ENCODE measurements around the gene HMGB1.

The HMGB1 gene

GRCh38 chr13:30486230-30487074 is 20.7 kb upstream of the HMGB1 start:
- TF ChIP-seq, protein P1, sequence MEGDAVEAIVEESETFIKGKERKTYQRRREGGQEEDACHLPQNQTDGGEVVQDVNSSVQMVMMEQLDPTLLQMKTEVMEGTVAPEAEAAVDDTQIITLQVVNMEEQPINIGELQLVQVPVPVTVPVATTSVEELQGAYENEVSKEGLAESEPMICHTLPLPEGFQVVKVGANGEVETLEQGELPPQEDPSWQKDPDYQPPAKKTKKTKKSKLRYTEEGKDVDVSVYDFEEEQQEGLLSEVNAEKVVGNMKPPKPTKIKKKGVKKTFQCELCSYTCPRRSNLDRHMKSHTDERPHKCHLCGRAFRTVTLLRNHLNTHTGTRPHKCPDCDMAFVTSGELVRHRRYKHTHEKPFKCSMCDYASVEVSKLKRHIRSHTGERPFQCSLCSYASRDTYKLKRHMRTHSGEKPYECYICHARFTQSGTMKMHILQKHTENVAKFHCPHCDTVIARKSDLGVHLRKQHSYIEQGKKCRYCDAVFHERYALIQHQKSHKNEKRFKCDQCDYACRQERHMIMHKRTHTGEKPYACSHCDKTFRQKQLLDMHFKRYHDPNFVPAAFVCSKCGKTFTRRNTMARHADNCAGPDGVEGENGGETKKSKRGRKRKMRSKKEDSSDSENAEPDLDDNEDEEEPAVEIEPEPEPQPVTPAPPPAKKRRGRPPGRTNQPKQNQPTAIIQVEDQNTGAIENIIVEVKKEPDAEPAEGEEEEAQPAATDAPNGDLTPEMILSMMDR (IDR thresholded peaks at IDR 0.05; ENCODE audit: low read depth, low read length) = no peak
- DNase-seq = no peak
- Histone ChIP-seq H3K27me3 (no peaks in the 10 kb centered on the region), H3K4me1 (no peaks in the 10 kb centered on the region), H3K9me3 (no peaks in the 10 kb centered on the region), H3K4me3 (ENCODE audit: low read depth, low read length) (no peak overlapping the region), H3K36me3 (no peaks in the 10 kb centered on the region)

DNA sequence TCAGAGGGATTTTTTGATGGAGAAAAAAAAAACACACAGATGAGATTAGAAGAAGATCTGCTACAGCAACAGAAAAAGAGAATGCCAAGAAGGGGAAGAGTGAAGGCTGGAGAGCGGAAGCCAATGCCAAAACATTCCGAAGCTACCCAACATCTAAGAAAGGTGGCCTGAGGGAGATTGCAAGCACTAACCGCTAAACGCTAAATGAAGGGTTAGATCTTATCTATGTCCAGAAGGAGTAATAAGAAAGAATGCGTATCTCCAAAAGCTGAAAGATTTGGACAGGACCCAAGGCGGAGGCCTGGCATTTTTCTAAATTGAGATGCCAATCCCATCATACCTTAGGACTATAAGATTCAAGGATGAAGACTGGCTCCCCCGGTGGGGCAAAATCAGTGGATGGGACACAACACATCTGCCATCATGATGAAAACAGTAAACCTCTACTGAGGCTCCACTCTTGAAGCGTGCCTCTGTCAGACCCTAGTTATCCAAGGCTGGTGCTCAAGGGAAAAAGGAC is 15.6 kb upstream of the HMGB1 start:
- TF ChIP-seq, protein P1 (IDR thresholded peaks at IDR 0.05; ENCODE audit: low read depth, low read length) = no peak
- no peaks in the 10 kb centered on the region for H3K27me3 ChIP-seq
- no peak for DNase-seq
- no peaks in the 10 kb centered on the region for H3K4me1 ChIP-seq
- no peaks in the 10 kb centered on the region for H3K36me3 ChIP-seq
- H3K4me3 ChIP-seq (ENCODE audit: low read depth, low read length) = no peak overlapping the region
- no peaks in the 10 kb centered on the region for H3K9me3 ChIP-seq

DNA sequence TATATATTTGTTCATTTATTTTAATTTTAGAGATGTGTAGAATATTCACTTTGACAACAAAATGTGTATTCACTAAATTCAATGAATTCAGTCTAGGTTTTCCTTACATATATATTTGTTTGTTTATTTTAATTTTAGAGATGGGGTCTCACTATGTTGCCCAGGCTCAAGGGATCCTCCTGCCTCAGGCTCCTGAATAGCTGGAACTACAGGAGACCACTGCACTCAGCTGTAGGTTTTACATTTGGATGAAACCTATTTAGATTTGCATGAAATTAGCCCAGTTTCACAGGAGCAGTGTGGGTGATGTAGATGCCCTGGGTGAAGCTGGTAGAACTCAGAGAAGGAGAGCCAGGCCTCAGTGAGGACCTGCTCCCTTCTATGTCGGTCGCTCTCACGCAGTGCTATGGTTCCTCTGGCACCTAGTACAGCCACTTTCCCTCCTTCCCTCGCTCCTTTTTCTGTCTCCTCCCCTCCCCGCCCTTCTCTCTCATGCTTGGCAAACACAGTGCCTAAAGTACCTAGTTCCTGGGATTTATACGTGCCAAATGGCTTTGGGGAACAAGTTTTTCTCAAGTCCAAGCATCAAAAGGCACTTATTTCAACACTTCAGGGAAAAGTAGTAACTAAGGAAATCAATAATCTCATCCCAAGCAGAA is 14.7 kb upstream of the HMGB1 start:
- TF ChIP-seq, protein P1 (IDR thresholded peaks at IDR 0.05; ENCODE audit: low read depth, low read length) = no peak
- Histone ChIP-seq H3K9me3 (no peaks in the 10 kb centered on the region), H3K27me3 (no peaks in the 10 kb centered on the region), H3K36me3 (no peaks in the 10 kb centered on the region), H3K4me3 (ENCODE audit: low read depth, low read length) (no peak overlapping the region), H3K4me1 (no peaks in the 10 kb centered on the region)
- no peak for DNase-seq

- no peaks in the 10 kb centered on the region for H3K4me1 ChIP-seq
- H3K36me3 ChIP-seq = no peaks in the 10 kb centered on the region
- DNase-seq = no peak
- no peak overlapping the region for H3K4me3 ChIP-seq (ENCODE audit: low read depth, low read length)
- no peaks in the 10 kb centered on the region for H3K9me3 ChIP-seq
- TF ChIP-seq, protein P1 (IDR thresholded peaks at IDR 0.05; ENCODE audit: low read depth, low read length) = no peak
- no peaks in the 10 kb centered on the region for H3K27me3 ChIP-seq
Observed at GRCh38 chr13:30479883-30480219, 14.1 kb upstream of the HMGB1 start.

DNA sequence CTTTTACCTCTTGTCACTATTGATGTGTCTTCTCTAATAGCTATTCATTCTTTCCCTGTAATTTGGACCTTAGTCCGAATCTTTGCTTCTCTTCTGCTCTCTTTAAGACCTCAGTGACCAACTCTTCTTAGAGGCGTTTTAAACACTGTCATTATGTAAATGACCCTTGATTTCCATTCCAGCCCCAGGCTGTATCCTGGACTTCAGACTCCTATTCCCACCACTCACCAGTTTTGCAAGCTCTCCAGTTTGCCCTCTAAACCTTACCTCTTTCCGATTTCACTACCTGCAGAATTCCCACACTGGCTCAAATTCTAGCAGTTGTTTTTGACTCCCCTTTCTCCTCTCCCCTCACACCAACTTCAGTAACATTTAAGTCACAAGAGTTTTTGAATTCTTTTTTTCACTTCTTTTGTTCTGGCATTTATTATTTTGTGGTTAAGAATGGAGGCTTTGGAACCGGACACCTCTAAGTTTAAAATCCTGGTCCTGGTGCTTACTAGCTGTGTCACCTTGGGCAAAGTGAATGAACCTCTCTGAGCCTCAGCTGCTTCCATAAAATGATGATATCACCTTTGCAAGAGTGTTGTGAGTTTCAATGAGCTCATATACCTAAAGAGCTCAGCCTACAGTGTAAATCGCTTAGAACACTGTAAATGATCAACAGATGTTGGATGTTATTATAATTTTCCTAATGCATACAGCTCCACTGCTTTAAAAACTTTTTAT is 13.6 kb upstream of the HMGB1 start:
- no peaks in the 10 kb centered on the region for H3K4me1 ChIP-seq
- TF ChIP-seq, protein P1 (IDR thresholded peaks at IDR 0.05; ENCODE audit: low read depth, low read length) = no peak
- no peak overlapping the region for H3K4me3 ChIP-seq (ENCODE audit: low read depth, low read length)
- DNase-seq = no peak
- H3K27me3 ChIP-seq = no peaks in the 10 kb centered on the region
- no peaks in the 10 kb centered on the region for H3K9me3 ChIP-seq
- no peaks in the 10 kb centered on the region for H3K36me3 ChIP-seq

All from BE2C (cell line).